ENCODE measurements around the gene TASP1.

Gene TASP1

GRCh38 chr20:13494019-13494418 is 144.7 kb downstream of the TASP1 start:
- Histone ChIP-seq H3K4me2 (ENCODE audit: insufficient read depth, low read length) (no peak overlapping the region), H3K36me3 (ENCODE audit: insufficient read depth, low read length) (peaks cover 71% of the 10 kb centered on the region), H3K79me2 (ENCODE audit: insufficient read depth, low read length) (peaks cover 95% of the 10 kb centered on the region), H3K27me3 (ENCODE audit: insufficient read depth, low read length, poor library complexity) (no peaks in the 10 kb centered on the region), H3K27ac (ENCODE audit: low read length) (no peak overlapping the region), H3K9ac (ENCODE audit: low read depth, low read length) (no peak overlapping the region), H3K9me3 (ENCODE audit: insufficient read depth, low read length, severe bottlenecking) (no peaks in the 10 kb centered on the region), H2AFZ (ENCODE audit: low read depth, low read length) (no peak overlapping the region), H4K20me1 (ENCODE audit: insufficient read depth, low read length) (no peaks in the 10 kb centered on the region; the same call in 1 of the 2 replicates), H3K4me3 (ENCODE audit: low read depth in 1 of 2, low read length in 2 of 2) (no peak overlapping the region), H3K4me1 (ENCODE audit: insufficient read depth, low read length) (no peaks in the 10 kb centered on the region; the same call in 1 of the 2 replicates)
- TF ChIP-seq CTCF (IDR thresholded peaks at IDR 0.05; ENCODE audit: borderline replicate concordance, extremely low read depth, low read length, poor library complexity, severe bottlenecking) (no peak), EZH2 (IDR thresholded peaks at IDR 0.05; ENCODE audit: borderline replicate concordance, low read depth, low read length, severe bottlenecking) (no peak)
- ATAC-seq (ENCODE audit: insufficient read depth, low read depth) (no peak), DNase-seq (no peak)

GRCh38 chr20:13493143-13493542 is 145.6 kb downstream of the TASP1 start:
- no peak overlapping the region for H3K9ac ChIP-seq (ENCODE audit: low read depth, low read length)
- no peak overlapping the region for H3K4me3 ChIP-seq (ENCODE audit: low read depth in 1 of 2, low read length in 2 of 2)
- peaks cover 95% of the 10 kb centered on the region for H3K79me2 ChIP-seq (ENCODE audit: insufficient read depth, low read length)
- no peaks in the 10 kb centered on the region for H3K9me3 ChIP-seq (ENCODE audit: insufficient read depth, low read length, severe bottlenecking)
- no peak for TF ChIP-seq CTCF (IDR thresholded peaks at IDR 0.05; ENCODE audit: borderline replicate concordance, extremely low read depth, low read length, poor library complexity, severe bottlenecking)
- TF ChIP-seq EZH2 (IDR thresholded peaks at IDR 0.05; ENCODE audit: borderline replicate concordance, low read depth, low read length, severe bottlenecking), result no peak
- ATAC-seq (ENCODE audit: insufficient read depth, low read depth) (no peak), DNase-seq (no peak)
- no peak overlapping the region for H3K4me2 ChIP-seq (ENCODE audit: insufficient read depth, low read length)
- H4K20me1 ChIP-seq (ENCODE audit: insufficient read depth, low read length), result no peaks in the 10 kb centered on the region; the same call in 1 of the 2 replicates
- no peaks in the 10 kb centered on the region; the same call in 1 of the 2 replicates for H3K4me1 ChIP-seq (ENCODE audit: insufficient read depth, low read length)
- H3K27me3 ChIP-seq (ENCODE audit: insufficient read depth, low read length, poor library complexity), result no peaks in the 10 kb centered on the region
- no peak overlapping the region for H2AFZ ChIP-seq (ENCODE audit: low read depth, low read length)
- H3K36me3 ChIP-seq (ENCODE audit: insufficient read depth, low read length), result peaks cover 69% of the 10 kb centered on the region
- peak overlapping the region; percentile 28; the same call in 1 of the 2 replicates for H3K27ac ChIP-seq (ENCODE audit: low read length)

- DNase-seq (no peak), ATAC-seq (ENCODE audit: insufficient read depth, low read depth) (peak; percentile 27; the same call in 1 of the 3 replicates)
- peaks cover 95% of the 10 kb centered on the region for H3K79me2 ChIP-seq (ENCODE audit: insufficient read depth, low read length)
- no peak overlapping the region for H3K4me2 ChIP-seq (ENCODE audit: insufficient read depth, low read length)
- H3K4me3 ChIP-seq (ENCODE audit: low read depth in 1 of 2, low read length in 2 of 2), result no peak overlapping the region
- H3K9ac ChIP-seq (ENCODE audit: low read depth, low read length), result no peak overlapping the region
- H2AFZ ChIP-seq (ENCODE audit: low read depth, low read length), result no peak overlapping the region
- peaks cover 67% of the 10 kb centered on the region for H3K36me3 ChIP-seq (ENCODE audit: insufficient read depth, low read length)
- H3K27me3 ChIP-seq (ENCODE audit: insufficient read depth, low read length, poor library complexity), result no peaks in the 10 kb centered on the region
- H3K4me1 ChIP-seq (ENCODE audit: insufficient read depth, low read length), result no peaks in the 10 kb centered on the region
- peaks cover 2% of the 10 kb centered on the region; the same call in 1 of the 2 replicates for H4K20me1 ChIP-seq (ENCODE audit: insufficient read depth, low read length)
- H3K9me3 ChIP-seq (ENCODE audit: insufficient read depth, low read length, severe bottlenecking), result no peaks in the 10 kb centered on the region
- H3K27ac ChIP-seq (ENCODE audit: low read length), result no peak overlapping the region
- TF ChIP-seq EZH2 (IDR thresholded peaks at IDR 0.05; ENCODE audit: borderline replicate concordance, low read depth, low read length, severe bottlenecking) (no peak), CTCF (IDR thresholded peaks at IDR 0.05; ENCODE audit: borderline replicate concordance, extremely low read depth, low read length, poor library complexity, severe bottlenecking) (no peak)
These were observed 146.7 kb downstream of the TASP1 start for GRCh38 chr20:13492001-13492481.

All from DND-41 (cell line).